ENCODE results near the gene CHRM1.
"Not testable (repeated sequence)": the region's sequence is repeated elsewhere in the genome, so short reads cannot be mapped to it uniquely, and the experiment has no call there.

Gene CHRM1, protein sequence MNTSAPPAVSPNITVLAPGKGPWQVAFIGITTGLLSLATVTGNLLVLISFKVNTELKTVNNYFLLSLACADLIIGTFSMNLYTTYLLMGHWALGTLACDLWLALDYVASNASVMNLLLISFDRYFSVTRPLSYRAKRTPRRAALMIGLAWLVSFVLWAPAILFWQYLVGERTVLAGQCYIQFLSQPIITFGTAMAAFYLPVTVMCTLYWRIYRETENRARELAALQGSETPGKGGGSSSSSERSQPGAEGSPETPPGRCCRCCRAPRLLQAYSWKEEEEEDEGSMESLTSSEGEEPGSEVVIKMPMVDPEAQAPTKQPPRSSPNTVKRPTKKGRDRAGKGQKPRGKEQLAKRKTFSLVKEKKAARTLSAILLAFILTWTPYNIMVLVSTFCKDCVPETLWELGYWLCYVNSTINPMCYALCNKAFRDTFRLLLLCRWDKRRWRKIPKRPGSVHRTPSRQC

DNA sequence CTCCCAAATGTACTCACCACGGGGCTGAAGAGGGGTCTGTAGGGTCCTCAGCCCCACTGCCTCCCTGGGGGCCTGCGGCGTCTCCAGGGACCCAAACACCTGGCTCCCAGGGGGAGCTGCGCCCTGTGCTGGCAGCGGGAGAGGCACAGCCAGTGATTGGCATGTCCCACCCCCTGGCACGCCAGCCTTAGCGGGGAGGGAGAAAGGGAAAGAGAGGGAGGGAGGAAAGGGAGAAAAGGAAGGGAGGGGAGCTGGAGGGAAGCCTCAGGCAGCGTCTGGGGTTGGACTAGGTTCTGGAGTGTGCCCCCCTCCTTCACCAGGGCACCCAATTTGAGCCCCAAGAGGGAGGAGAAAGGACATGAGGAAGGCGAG lies at the start of gene CHRM1:
Gene CHRM1, minus strand, starts transcription at position 163 of the 372 bp plus-strand sequence. CDS start 10,263 bp downstream, outside the sequence.
- no peak for DNase-seq

DNA sequence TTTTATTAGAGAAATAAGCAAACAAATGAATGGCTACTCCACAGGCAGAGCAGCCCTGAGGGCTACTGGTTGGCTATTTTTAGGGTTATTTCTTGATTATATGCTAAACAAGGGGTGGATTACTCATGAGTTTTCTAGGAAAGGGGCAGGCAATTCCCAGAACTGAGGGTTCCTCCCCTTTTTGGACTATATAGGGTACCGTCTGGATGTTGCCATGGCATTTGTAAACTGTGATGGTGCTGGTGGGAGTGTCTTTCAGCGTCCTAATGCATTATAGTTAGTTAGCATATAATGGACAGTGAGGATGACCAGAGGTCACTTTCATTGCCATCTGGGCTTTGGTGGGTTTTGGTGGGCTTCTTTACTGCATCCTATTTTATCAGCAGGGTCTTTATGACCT lies 44.4 kb upstream of the CHRM1 start:
- DNase-seq = no peak

DNA sequence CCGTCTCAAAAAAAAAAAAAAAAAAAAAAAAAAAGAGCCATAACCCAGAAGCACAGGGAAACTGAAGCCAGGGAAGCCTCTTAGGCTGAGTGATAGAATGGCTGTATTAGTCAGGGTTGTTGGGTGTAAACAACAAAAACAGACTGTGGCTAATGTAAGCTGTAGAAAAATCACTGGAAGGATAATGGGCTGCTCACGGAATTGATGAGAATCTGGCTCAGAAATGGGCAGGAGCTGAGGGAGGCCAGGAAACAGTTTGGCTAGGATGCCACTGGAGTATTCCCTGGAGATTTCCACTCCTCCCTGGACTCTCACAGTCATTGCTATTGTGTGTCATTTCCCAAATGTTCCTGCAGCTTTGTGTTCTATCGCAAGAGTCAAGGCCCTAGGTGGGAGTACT lies 41.2 kb upstream of the CHRM1 start:
- no peak for DNase-seq

DNA sequence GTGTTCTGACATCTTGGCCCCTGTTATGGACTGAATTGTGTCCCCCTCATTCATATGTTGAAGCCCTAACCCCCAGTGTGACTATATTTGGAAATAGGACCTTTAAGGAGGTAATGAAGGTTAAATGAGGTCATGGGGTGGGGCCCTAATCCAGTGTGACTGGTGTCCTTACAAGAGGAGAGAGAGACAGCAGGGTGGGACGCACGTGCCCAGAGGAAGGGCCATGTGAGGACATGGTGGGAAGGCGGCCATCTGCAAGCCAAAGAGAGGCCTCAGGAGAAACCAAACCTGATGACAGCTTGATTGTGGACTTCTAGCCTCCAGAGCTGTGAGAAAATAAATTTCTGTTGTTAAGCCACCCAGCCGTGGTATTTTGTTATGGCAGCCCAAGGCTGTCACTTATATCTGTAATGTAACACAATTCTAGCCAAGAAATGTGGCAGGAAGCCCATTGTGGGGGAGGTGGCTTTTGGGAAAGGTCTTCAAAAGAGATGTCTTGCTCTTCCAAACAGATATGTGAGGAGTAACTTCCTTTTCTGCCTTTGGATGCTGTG lies 39.9 kb upstream of the CHRM1 start:
- DNase-seq = no peak

DNA sequence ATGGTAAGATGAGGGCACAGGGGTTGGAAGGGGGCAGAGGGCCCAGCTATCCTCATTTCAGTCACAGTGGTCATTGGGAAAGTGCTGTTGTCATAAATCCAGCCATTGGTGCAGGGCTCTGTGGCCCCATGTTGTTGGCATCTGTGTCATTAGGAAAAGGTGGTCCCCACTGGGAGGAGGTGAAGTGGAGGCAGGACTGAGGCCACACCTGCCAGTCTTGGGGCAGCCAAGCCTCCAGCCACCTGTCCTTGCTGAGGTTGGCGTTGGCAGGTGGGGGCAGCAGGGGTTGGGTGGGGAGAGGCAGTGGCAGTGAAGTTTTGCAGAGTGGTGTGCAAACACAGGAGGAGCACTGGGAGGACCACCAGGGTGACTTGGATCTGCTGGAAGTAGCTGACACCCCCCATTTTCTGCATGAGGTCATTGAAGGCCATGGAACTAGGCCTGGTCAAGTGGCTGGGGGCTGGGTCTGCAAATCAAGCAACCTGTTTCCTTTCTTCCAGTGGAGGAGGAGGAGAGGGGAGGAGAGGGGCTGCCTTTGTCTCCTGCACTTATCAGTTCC lies 38.3 kb upstream of the CHRM1 start:
- DNase-seq = no peak

DNA sequence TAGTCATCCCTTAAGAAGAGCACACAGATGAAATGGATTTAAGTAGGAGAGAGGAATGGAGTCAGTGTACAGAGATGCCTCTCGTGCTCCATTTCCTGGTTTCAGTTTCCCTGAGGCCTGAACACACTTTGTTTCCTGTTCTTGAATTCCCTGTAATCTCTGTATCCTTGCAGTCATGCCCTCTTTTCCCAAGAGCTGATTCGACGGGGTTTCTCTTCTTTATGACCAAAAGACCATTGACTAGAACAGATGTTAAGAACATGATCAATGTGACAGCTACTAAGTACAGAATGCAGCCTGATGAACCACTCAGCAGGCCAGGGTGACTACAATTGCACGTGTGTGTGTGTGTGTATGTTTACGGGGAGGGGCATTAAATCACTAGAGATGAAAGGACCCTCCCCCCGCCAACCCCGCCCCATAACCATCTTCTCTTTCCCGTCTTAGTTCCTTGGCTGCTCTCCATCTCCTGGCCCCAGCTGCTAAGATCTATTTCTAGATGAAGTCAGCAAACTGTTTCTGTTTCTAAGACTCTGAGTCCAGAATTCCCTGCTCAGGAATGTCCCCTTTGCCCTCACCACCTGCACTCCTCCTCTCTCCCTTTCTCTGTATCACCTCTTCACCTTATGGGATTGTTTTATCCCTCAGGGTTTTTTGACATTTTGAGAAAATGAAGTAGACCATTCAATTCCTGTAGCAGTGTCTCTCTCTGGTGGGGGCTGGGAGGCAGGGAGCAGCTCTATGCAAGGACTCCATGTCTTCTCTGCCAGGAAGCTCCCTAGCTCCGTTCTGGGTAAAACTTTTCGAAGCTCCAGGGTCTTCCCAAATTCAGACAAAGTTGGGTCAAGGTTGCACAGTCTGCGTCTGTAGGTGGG lies 37.6 kb upstream of the CHRM1 start:
- DNase-seq = no peak

DNA sequence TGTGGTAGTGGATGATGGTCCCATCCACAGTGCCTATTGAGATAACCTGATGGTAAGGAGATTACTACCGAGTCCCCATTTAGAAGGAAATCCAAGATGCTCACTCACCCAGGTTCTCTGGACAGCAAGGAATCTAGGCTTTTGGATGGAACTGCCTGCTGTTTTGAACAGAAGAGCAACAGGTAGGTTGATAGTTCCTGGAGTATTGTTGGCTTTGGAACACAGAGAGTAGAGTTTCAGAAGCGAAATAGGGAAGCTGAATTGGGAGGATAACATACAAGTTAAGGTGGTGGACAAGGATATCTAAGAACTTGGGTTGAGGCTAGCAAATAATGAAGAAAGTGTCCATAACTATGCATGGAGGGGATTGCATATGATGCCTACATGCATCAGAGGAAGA lies 36.0 kb upstream of the CHRM1 start:
- no peak for DNase-seq

DNA sequence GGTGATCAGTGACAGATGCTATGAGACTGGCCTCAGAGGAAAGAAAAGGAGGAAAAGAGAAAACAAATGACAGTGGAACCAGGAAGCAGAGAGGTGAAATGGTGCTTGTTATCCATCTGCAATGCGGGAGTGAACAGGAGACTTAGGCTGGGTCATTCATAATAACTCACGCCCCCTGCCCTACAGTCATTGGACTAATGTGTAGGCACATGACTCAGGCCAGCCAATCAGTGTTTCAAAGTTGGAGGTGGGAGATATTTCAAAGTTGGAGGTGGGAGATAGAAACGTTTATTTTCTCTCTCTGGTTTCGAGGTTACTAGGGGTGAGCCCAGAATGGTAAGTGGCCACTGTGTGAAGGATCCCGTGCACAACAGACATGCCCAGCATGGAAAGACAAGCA lies 33.3 kb upstream of the CHRM1 start:
- no peak for DNase-seq

DNA sequence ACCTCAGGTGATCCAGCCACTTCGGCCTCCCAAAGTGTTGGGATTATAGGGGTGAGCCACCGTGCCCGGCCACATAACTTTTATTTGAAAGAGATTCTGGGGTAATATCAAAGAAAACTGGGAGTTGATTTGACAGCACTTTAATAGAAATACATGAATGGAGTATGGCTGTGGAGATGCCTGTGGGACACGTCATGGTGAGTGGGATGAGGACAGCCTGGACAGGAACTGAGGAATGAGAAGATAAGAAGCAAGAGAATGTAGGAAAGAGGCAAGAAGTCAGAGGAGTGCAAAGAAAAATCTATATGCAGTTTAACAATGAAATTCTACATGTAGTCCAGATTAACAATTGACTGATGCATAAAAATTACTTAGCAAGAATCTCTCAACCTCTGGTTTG lies 32.6 kb upstream of the CHRM1 start:
- no peak for DNase-seq

DNA sequence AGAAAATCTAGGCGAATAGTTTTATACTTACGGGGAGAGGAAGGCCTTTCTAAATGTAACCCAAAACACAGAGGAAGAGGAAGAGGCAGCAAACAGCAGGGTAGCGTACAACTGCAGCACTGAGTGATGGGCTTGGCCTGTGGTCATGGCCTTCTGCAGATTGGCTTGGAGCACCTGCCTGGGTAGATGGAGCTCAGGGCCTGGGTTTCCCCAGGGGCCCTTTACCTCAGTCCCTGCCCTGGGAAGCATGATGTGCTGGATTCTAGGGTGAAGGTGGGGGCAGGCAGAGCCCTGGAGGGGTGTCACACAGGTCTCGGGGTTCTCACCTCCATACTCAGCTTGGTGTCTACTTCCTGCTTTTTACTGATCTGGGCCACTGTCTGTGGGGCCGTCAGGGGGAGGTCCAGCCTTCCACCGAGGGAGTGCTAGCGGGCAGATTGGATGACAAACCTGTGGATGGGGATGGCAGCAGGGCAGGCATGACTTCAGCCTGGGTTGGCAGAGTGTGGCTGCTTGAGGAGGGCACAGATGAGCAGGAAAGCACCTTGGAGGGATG lies 27.7 kb upstream of the CHRM1 start:
- no peak for DNase-seq

DNA sequence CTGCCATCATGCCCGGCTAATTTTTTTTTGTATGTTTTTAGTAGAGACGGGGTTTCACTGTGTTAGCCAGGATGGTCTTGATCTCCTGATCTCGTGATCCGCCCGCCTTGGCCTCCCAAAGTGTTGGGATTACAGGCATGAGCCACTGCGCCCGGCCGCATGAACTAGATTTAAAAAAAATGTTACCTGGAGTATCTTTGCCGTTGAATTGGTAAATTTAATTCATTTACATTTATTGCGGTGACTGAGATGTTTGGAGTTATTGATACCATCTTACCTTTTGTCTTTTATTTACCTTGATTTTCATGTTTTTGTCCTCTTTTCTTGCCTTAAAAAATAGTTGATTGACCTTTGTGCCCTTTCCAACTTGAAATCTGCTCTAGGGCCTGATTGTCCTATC lies 24.4 kb upstream of the CHRM1 start:
- DNase-seq = not testable (repeated sequence)

DNA sequence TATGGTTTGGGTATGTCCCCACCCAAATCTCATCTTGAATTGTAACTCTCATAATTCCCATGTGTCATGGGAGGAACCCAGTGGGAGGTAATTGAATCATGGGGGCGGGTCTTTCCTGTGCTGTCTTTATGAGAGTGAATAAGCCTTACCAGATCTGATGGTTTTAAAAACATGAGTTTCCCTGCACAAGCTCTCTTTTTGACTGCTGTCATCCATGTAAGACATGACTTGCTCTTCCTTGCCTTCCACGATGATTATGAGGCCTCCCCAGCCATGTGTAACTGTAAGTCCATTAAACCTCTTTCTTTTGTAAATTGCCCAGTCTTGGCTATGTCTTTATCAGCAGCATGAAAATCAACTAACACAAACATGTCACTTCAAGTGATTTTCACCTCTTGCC lies 16.4 kb upstream of the CHRM1 start:
- not testable (repeated sequence) for DNase-seq

DNA sequence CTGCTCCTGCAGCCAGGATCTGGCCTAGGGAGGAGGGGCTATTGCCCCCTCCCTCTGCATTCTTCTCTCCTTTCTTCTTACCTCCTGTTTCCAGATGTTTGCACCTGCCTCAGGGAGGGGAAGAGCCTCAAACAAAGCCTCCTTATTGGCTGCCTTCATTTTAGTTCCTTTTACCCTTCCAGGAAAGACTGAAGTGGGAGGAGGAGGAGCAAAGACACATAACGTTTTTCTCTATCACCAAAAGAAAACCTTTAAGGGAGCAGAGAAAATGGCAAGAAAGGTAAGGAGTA lies 13.3 kb upstream of the CHRM1 start:
- no peak for DNase-seq

DNA sequence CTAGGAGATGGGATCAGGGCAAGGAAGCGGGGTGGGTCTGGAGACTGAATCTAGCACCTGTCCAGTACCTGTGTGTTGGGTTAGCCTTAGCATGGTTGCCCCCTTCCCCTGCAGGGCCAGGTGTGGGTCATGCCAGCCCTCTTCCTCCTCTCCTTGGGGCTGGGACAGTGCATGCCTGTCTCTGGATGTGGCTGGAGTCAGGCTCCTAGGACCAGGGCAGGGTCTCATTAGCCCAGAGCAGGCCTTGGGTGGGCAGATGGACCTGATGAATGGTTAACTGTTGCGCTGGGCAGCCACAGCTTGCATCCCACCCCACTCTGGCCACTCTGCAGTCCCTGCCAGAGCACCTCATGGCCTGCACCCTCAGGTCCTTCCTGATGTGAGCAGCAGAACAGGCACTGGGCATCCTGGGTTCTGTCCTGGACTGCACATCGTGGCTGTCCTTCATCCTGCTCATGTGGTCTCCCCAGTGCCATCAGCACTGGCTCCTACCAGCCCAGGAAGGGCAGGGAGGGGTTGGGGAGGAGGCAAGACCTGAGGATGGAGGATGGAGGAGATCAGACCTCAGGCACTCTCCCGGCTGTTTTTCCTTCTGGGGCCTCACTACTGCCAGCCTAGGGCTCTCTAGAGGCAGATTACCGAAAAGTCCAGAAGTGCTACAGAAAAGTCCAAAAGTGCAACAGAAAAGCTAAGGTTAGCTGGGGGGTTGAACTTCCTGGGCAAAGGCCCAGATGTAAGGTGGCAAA lies 12.8 kb upstream of the CHRM1 start:
- DNase-seq = no peak

DNA sequence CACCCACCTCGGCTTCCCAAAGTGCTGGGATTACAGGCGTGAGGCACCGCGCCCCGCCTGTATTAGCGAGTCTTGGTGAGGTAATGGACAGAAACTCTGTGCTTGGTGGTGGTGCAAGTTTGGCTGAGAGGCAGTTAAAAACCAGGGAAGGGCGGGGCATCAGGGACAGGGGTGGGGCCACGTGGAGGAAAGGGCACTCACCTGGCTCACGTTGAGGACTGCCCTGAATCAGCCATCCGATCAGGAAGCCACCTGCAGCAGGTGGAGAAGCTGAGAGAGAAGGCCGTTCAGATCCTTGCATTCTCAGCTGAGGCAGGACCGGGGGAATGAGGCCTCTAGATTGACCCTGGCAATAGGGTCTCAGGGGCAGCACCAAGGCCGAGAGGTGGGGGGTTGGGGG lies 12.1 kb upstream of the CHRM1 start:
- DNase-seq = no peak

DNA sequence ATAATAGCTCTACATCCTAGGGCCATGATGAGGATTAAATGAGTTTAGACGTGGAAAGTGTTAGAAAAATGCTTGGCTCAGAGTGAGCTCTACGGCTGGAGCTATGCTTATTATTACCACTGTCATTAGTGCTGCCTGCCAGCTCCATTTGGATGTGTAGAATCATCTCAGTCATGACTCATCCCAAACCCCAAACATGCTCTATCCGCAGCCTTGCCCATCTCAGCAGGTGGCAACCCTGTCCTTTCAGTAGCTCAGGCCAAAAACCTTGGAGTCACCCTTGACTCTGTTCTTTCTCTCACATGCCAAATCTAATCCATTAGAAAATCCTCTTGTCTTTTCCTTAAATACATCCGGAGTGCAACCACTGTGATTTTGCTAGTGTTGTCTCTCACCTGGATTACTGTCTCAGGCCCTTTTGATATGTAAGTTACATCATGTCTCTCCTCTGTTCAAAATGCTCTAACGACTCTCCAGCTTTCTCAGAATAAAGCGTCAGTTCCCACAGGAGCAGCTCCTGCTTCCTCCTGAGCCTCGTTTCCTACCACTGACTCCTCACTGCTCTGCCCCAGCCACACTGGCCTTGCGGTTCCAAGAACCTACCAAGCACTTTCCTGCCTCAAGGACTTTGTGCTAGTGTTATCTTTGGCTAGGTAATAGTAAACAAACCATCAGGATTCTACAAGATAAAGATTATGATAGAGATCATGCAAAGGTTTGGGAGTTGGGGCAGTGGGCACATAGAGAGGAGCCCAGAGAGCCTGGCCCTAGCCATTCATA lies 10.5 kb upstream of the CHRM1 start:
- DNase-seq = no peak

DNA sequence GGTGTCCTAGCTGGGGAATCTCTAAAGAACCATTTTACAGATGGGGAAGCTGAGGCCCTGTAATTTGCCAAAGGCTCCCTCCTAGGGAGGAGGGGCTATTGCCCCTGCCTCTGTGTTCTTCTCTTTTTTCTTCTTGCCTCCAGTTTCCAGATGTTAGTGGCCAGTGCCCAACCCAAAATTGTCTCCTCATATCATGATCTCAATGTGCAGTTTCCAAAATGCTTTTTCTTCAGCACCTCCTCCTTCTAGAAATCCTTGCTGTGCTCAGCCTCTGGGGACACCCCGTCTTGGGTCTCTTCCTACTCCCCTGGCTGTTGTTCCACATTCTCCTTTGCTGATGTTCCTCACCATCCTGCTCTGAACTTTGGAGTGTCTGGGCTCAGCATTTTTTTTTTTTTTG lies 9.5 kb upstream of the CHRM1 start:
- DNase-seq = no peak

DNA sequence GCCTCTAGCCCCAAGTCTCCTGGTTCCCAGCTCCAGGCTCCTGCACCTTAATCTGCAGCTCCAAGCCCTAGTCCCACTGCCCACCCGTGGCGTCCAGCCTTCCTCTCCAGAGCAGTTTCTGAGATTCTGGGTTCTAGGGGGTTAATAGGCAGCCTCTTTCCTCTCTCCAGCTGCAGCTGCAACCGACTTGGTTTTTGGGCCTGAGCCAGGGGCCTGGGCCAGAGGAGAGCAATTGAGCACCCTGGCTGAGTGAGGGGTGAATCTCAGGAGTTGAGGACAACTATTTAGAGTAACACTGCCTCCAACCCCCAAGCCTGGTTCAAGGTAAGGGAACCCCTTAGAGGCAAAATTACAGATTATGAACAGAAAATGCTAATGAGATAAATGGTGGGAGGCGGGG lies 9.0 kb upstream of the CHRM1 start:
- no peak for DNase-seq

DNA sequence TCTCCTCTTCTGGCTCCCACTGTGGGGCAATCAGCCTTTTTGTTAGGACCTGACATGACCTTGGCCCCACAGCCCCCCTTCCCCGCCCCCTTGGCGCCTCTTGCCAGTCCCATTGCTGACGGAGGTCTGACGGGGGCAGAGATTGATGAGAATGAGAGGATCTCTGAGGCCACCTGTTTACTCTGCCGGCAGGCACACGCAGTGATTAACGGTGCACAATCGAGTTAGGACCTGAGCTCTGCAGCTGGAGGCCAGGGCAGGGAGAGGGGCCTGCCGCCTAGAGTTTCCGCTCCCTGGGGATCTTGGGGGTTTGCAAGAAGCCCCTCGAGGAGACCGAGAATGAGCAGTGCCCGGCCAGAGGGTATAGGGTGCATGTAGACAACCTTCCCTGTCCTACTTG lies 6.8 kb upstream of the CHRM1 start:
- DNase-seq = no peak

DNA sequence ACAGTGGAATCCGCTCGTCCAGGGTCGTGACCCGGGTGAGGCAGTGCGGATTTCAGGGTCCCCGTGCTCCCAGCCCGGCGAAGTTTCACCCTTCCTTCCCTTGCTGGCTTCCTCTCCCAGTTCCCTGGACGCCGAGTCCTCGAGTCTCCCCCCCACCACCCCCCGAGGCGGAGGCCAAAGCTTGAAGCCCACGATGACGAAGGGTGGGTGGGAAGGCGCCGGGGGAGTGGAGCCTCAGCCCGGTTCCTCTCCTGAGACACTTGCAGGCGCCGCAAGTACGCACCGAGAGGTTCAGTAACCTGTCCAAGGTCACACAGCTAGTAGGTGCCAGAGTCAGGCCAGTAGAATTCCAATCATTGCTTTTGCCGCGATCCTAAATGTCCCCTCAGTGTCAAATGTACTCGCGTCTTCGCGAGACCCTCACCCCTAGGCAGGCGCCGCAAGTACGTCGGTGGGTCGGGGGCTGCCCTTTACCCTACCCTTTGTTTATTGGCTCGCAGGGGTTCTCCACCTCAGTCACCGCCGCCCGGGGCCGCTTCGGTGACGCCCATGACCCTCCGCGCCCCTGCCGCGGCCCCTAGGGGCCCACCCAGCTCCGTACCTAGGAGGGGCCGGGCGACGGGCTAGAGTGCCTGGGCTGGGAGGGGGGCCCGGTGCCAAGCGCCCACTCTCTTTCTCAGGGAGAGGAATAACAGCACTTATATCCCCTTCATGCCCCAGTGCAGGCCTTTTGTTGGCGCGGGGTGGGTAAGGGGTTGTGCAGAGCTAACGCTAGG lies 5.7 kb upstream of the CHRM1 start:
- no peak for DNase-seq

Measured in CD4-positive, alpha-beta T cell treated with Interleukin-4 for 4 hours (primary cell).